IMR-90 (cell line): ENCODE measurements around the gene TBL3. TPM values are rescaled to one million over a fixed set of nuclear protein-coding genes. Genes with fewer than 3 reads are reported as not detected.
A peak's percentile ranks its signal among the peaks of the same experiment; 100 is the strongest.

Experiments used
- ATAC-seq: fragments of 200-7000 bp; cut with Tn5 transposase; 2 replicates; pipeline ENCODE4 v1.9.1; 2020; ENCODE audit warnings: low read depth, mild to moderate bottlenecking, moderate library complexity
- BruUV-seq: library from RNA; stranded (reverse); fragments of 400-500 nt; replicated peaks from 2 replicates; lab custom pipeline; 2021; lab: Mats Ljungman, UMichigan
- CTCF ChIA-PET: fragments of 300-600 bp; formaldehyde crosslinking; extraction: SDS; loops from one replicate; lab custom pipeline; 2021; ENCODE audit warnings: antibody characterized with exemption; lab: Yijun Ruan, JAX
- POLR2A ChIA-PET: fragments of 300-600 bp; sonication (Branson Sonifier 250); formaldehyde crosslinking; loops from one replicate; lab custom pipeline; 2022; ENCODE audit warnings: antibody characterized with exemption; ENCODE audit not compliant: unreplicated experiment; lab: Charles Lee
- DNase-seq: peaks from one replicate; pipeline ENCODE4 v3.0.0; 2013
- H2AFZ ChIP-seq: replicated peaks from 2 replicates; pipeline ENCODE3; 2013; ENCODE audit warnings: low read length, mild to moderate bottlenecking; ENCODE audit not compliant: poor library complexity
- H2AK5ac ChIP-seq: 2 replicates; pipeline ENCODE4 v1.6.1; 2013; ENCODE audit warnings: low read depth, low read length, inconsistent platforms
- H2AK9ac ChIP-seq: replicated peaks from 2 replicates; pipeline ENCODE3; 2013; ENCODE audit warnings: mild to moderate bottlenecking, low read depth, low read length, moderate library complexity; ENCODE audit not compliant: poor library complexity
- H2BK120ac ChIP-seq: 2 replicates; pipeline ENCODE4 v1.6.1; 2013; ENCODE audit warnings: low read depth, low read length, inconsistent platforms
- H2BK15ac ChIP-seq: 3 replicates; pipeline ENCODE4 v1.6.1; 2013; ENCODE audit warnings: low read depth, low read length, inconsistent platforms
- H2BK20ac ChIP-seq: 2 replicates; pipeline ENCODE4 v1.6.1; 2013; ENCODE audit warnings: low read depth, mild to moderate bottlenecking, inconsistent platforms, low read length, moderate library complexity
- H2BK5ac ChIP-seq: 2 replicates; pipeline ENCODE4 v1.6.1; 2013; ENCODE audit warnings: mild to moderate bottlenecking, low read depth, low read length, inconsistent platforms; ENCODE audit not compliant: poor library complexity, severe bottlenecking
- H3K14ac ChIP-seq: replicated peaks from 2 replicates; pipeline ENCODE4 v1.6.1; 2013; ENCODE audit warnings: low read depth, low read length, inconsistent platforms
- H3K18ac ChIP-seq: 2 replicates; pipeline ENCODE4 v1.6.1; 2013; ENCODE audit warnings: low read depth, low read length, control low read depth
- H3K23ac ChIP-seq: 2 replicates; pipeline ENCODE4 v1.6.1; 2013; ENCODE audit warnings: low read depth, low read length, inconsistent platforms
- H3K27ac ChIP-seq: 2 replicates; pipeline ENCODE4 v1.5.1; 2013; ENCODE audit warnings: mild to moderate bottlenecking, control low read depth, low read length; ENCODE audit not compliant: insufficient read depth
- H3K27me3 ChIP-seq: 2 replicates; pipeline ENCODE4 v1.6.1; 2013; ENCODE audit warnings: low read length; ENCODE audit not compliant: control insufficient read depth, insufficient read depth
- H3K36me3 ChIP-seq: 2 replicates; pipeline ENCODE4 v1.6.1; 2013; ENCODE audit warnings: low read length, mixed read lengths; ENCODE audit not compliant: control insufficient read depth, insufficient read depth
- H3K4ac ChIP-seq: 2 replicates; pipeline ENCODE4 v1.6.1; 2013; ENCODE audit warnings: low read depth, low read length, inconsistent platforms
- H3K4me1 ChIP-seq: 2 replicates; pipeline ENCODE4 v1.6.1; 2013; ENCODE audit warnings: low read length, mixed read lengths; ENCODE audit not compliant: control insufficient read depth, insufficient read depth
- H3K4me2 ChIP-seq: 2 replicates; pipeline ENCODE4 v1.6.1; 2013; ENCODE audit warnings: low read depth, mild to moderate bottlenecking, control low read depth, low read length, moderate library complexity
- H3K4me3 ChIP-seq: 2 replicates; pipeline ENCODE4 v1.5.1; 2013; ENCODE audit warnings: low read depth, mild to moderate bottlenecking, control low read depth, low read length, moderate library complexity; ENCODE audit not compliant: insufficient read depth
- H3K56ac ChIP-seq: 2 replicates; pipeline ENCODE4 v1.6.1; 2013; ENCODE audit warnings: low read length, inconsistent platforms; ENCODE audit not compliant: insufficient read depth; ENCODE audit errors: extremely low read depth
- H3K79me1 ChIP-seq, 2 experiments: 2 replicates each; pipeline ENCODE4 v1.6.1; 2013; ENCODE audit warnings: low read length in 2 of 2, inconsistent platforms in 1 of 2, low read depth in 1 of 2
- H3K9ac ChIP-seq: 2 replicates; pipeline ENCODE4 v1.6.1; 2013; ENCODE audit warnings: low read depth, low read length, control low read depth
- H3K9me1 ChIP-seq: 2 replicates; pipeline ENCODE4 v1.6.1; 2013; ENCODE audit warnings: low read length, inconsistent platforms; ENCODE audit not compliant: insufficient read depth
- H3K9me3 ChIP-seq: 2 replicates; pipeline ENCODE4 v1.6.1; 2013; ENCODE audit warnings: low read length; ENCODE audit not compliant: control insufficient read depth, insufficient read depth
- H4K20me1 ChIP-seq: 2 replicates; pipeline ENCODE4 v1.6.1; 2013; ENCODE audit warnings: low read length, inconsistent platforms; ENCODE audit not compliant: insufficient read depth
- H4K5ac ChIP-seq: 2 replicates; pipeline ENCODE4 v1.6.1; 2013; ENCODE audit warnings: mild to moderate bottlenecking, low read depth, low read length, control low read depth
- H4K8ac ChIP-seq, 2 experiments: 2 replicates each; pipeline ENCODE4 v1.6.1; 2013; ENCODE audit warnings: low read depth in 2 of 2, low read length in 2 of 2, control low read depth in 1 of 2, inconsistent platforms in 1 of 2
- H4K91ac ChIP-seq: 2 replicates; pipeline ENCODE4 v1.6.1; 2013; ENCODE audit warnings: low read depth, low read length, inconsistent platforms; ENCODE audit not compliant: insufficient read depth
- BHLHE40 ChIP-seq: fragments of 150-350 bp; IDR thresholded peaks from 2 replicates; pipeline ENCODE4 v1.6.1; 2016; ENCODE audit warnings: mild to moderate bottlenecking, low read depth, low read length
- CHD1 ChIP-seq: IDR thresholded peaks from 2 replicates; pipeline ENCODE4 v1.6.1; 2012; ENCODE audit warnings: low read depth, low read length, improper control_type of control experiment
- POLR2A ChIP-seq: IDR thresholded peaks from 2 replicates; pipeline ENCODE4 v1.6.1; 2012; ENCODE audit warnings: mild to moderate bottlenecking, low read depth, low read length
- RFX5 ChIP-seq: IDR thresholded peaks from 2 replicates; pipeline ENCODE4 v1.8.0; 2012; ENCODE audit warnings: low read depth, mild to moderate bottlenecking, low read length, moderate library complexity
- SMC3 ChIP-seq: fragments of 150-350 bp; IDR thresholded peaks from 2 replicates; pipeline ENCODE4 v1.6.1; 2016; ENCODE audit warnings: low read depth, mild to moderate bottlenecking, antibody characterized with exemption, low read length, moderate library complexity
- WGBS, 2 experiments: methylation state at CpG; one replicate each; pipeline versions ENCODE4 v1.1.5 to v1.1.7; 2013; ENCODE audit warnings: missing lambda C conversion rate in 2 of 2; ENCODE audit not compliant: insufficient read length in 1 of 2; ENCODE audit errors: extremely low coverage in 2 of 2; 5-methylcytosine and 5-hydroxymethylcytosine counted together
- dilution Hi-C: fragments of 300-500 bp; cut with HindIII; formaldehyde crosslinking; loops from one replicate; pipeline ENCODE4 v1.14.3; 2018; ENCODE audit warnings: low sequenced_read_pairs; ENCODE audit not compliant: unreplicated experiment
- in situ Hi-C: fragments of 300-500 bp; cut with MboI; formaldehyde crosslinking; loops from 3 replicates; pipeline ENCODE4 v1.14.3; 2019; ENCODE audit warnings: low sequenced_read_pairs, inconsistent platforms, mixed read lengths
- intact Hi-C: fragments of 100-400 bp; cut with micrococcal nuclease; formaldehyde crosslinking; loops from 2 replicates; pipeline ENCODE4 v1.10.0; 2022
- polyA plus RNA-seq, 3 experiments: library from polyadenylated mRNA; depleted of rRNA; stranded (reverse); fragments of >200 nt; gene quantifications; 2 replicates each; pipeline ENCODE4 v1.2.3, GENCODE V29; 2012; ENCODE audit warnings: low replicate concordance in 1 of 3
- total RNA-seq: library from RNA; depleted of rRNA; stranded (reverse); fragments of >200 nt; gene quantifications from 2 replicates; pipeline ENCODE4 v1.2.3, GENCODE V29; 2012

The TBL3 gene
- total and polyA plus RNA-seq, 2 of the 4 experiments (the other 2 are of a cell fraction) = 38.5 to 60.8 TPM

- Histone ChIP-seq H3K4me3 (no peak overlapping the region), H3K4me2 (no peak overlapping the region), H2AFZ (peak overlapping the region; percentile 44), H3K4me1 (peaks cover 14% of the 10 kb centered on the region), H2BK15ac (no peak overlapping the region), H3K4ac (no peak overlapping the region), H3K36me3 (peaks cover 9% of the 10 kb centered on the region), H2AK5ac (peak overlapping the region; percentile 34; the same call in 1 of the 2 replicates), H2BK120ac (no peak overlapping the region), H4K8ac (no peak overlapping the region), H2AK9ac (peak overlapping the region; percentile 88), H4K20me1 (no peaks in the 10 kb centered on the region), H3K14ac (no peak overlapping the region), H3K56ac (no peak overlapping the region), H3K23ac (no peak overlapping the region), H3K27ac (no peak overlapping the region), H4K91ac (no peak overlapping the region), H2BK5ac (no peak overlapping the region), H3K9me1 (peaks cover 19% of the 10 kb centered on the region), H3K27me3 (peaks cover 17% of the 10 kb centered on the region), H3K79me1 (peaks cover 5 to 23% of the 10 kb centered on the region in 2 experiments; a peak in 3 of 4 replicates), H4K5ac (no peak overlapping the region), H2BK20ac (no peak overlapping the region), H3K9me3 (peaks cover 2% of the 10 kb centered on the region; the same call in 1 of the 2 replicates), H3K18ac (no peak overlapping the region), H3K9ac (no peak overlapping the region)
- intact Hi-C loops (no loop called here), in situ Hi-C loops (no loop called here), dilution Hi-C loops (no loop called here)
- ATAC-seq (no peak), DNase-seq (no peak)
- TF ChIP-seq BHLHE40 = no peak
- TF ChIP-seq RFX5 = no peak
- TF ChIP-seq POLR2A = no peak
- TF ChIP-seq CHD1 = no peak
- no peak for TF ChIP-seq SMC3
- no TSS peak for BruUV-seq
- 31% methylated on average over 4 of the region's 18 CpGs; no CpG with 5 or more reads in 1 of the 2 experiments for WGBS, 2 experiments
- ChIA-PET POLR2A (no interaction called here), CTCF (interaction anchor here (1.1 kb wide), 1 partner anchor 12 kb away, joined by 3 read pairs; no protein-coding TSS in a partner anchor)
Observed at GRCh38 chr16:1991135-1991551, 19.3 kb downstream of the TBL3 start.
